GM18499 (cell line): Measurements from ENCODE around the gene PCSK5.
"Not testable (repeated sequence)": the region's sequence is repeated elsewhere in the genome, so short reads cannot be mapped to it uniquely, and the experiment has no call there.

Experiments used
- ATAC-seq: cut with Tn5 transposase; IDR thresholded peaks from one replicate; pipeline ENCODE4 v1.9.1; 2021; ENCODE audit warnings: moderate number of reproducible peaks; ENCODE audit not compliant: insufficient read depth, unreplicated experiment

Gene PCSK5

GRCh38 chr9:76289703-76290102, 399.2 kb downstream of the PCSK5 start:
- no peak for ATAC-seq

- ATAC-seq = no peak
These were observed 400.1 kb downstream of the PCSK5 start for GRCh38 chr9:76290555-76290954.

- no peak for ATAC-seq
These were observed 401.8 kb downstream of the PCSK5 start for GRCh38 chr9:76292246-76292645.

DNA sequence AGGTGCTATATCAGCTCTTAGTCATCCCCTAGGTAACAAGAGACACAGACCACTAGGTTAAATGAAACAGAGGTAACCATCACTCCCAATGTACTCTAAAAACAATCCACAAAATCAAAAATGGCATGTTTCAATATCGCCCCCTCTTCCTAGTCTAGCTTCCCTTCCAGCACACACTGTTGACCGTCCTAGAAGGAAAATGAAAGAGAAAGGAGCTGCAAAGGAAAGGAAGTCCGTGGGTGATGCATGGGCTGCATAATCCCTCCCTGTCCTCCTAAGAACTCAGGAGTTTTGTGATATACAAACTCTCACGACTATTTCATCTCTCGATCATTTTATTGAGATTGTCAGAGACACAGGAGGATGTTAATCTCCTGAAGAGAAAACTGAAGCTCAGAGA, 402.2 kb downstream of the PCSK5 start:
- no peak for ATAC-seq

DNA sequence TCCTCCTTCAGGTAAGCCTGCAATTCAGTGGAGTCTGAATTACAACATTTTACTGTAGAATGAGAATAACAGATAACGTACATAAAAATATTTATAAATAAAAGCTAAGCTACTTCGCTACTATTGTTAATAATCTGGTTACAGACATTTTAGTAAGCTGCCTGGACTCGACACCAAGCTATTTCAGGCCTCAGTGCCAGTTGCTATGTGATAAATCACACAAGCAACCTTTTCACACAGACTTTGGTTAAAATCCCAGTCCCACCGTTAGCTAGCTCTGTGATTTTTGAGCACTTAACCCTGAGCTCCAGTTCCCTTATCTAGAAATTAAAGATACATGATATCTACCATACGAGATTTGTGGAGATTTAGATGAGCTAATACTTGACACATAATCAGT, 403.8 kb downstream of the PCSK5 start:
- no peak for ATAC-seq

- ATAC-seq = no peak
These were observed 406.3 kb downstream of the PCSK5 start for GRCh38 chr9:76296561-76297310.

GRCh38 chr9:76297721-76298239, 407.3 kb downstream of the PCSK5 start:
- no peak for ATAC-seq

DNA sequence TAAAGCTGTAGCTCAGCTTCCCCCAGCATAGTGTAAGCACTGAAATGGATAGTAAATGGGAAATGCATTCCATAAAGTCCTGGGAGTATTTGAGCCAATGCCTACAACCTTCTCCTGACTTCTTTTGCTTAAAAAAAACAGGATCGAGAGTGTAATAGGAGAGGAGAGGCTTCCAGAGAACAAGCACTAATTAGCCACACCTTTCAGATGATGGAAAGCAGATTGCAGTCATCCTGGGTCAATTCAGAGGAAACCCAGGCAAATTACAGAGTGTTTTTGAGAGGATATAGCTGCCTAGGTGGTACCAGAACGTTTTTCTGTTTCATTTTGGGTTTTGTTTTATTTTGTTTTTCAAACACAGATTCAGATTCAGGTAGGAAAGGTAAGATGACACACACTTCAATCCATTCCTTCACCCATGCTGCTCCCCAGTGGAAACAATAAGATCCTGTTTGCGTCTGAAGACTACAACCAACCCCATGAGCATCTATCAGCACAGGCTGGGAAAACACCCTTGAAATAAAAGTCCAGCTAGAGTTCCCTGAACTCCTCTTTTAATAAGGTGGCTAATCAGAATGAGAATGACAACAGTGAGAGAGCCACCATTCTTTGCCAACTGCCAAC, 408.2 kb downstream of the PCSK5 start:
- no peak for ATAC-seq

GRCh38 chr9:76302543-76302942, 412.1 kb downstream of the PCSK5 start:
- ATAC-seq = no peak

DNA sequence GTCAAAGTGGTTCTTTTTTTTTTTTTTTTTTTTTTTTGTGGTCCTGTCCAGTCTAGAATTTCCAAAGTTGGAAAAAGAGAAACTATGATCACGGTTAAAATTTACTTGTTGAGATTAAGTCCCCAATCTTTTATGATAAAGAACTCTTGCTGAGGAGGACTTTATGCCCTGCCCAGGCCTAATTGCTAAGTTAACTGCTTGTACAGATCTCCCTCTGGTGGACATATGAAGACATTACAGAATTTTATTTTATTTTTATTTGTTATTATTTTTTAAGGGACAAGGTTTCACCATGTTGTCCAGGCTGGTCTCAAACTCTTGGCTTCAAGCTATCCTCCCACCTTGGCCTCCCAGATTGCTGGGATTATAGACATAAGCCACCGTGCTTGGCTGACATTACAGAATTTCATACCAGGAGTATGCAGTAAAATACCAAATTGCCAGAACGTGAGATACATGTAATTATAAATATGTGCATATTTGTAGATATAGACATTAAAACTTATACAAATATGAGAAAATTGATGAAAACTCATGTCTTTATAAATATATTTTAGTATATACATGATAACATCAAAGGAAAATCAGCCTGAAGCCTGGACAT, 412.6 kb downstream of the PCSK5 start:
- no peak for ATAC-seq

GRCh38 chr9:76307047-76307446, 416.6 kb downstream of the PCSK5 start:
- ATAC-seq = not testable (repeated sequence)

DNA sequence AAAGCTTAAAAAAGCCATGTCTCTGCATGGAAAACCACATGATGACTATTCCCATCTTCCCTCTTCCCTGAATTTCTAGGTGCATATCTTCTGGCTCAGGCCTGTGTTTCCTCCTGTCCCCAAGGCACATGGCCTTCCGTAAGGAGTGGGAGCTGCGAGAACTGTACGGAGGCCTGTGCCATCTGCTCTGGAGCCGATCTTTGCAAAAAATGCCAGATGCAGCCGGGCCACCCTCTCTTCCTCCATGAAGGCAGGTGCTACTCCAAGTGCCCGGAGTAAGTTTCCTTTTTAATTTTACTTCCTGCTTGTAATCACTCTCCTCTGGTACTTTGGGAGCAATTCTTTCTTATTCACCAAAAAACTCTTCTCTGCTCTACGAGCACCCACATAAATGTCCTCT, 420.1 kb downstream of the PCSK5 start:
- no peak for ATAC-seq

DNA sequence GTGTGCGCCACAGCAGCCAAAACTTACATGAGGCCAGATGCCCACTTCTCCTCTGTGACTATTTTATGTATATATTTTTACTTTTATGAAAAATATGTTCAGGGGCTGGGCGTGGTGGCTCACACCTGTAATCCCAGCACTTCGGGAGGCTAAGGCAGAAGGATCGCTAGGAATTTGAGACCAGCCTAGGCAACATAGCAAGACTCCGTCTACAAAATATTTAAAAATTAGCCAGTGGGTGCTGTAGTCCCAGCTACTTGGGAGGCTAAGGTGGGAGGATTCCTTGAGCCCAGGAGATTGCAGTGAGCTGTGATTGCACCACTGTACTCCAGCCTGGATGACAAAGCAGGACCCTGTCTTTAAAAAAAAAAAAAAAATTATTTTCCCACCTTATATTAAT, 420.5 kb downstream of the PCSK5 start:
- no peak for ATAC-seq

- no peak for ATAC-seq
These were observed 421.1 kb downstream of the PCSK5 start for GRCh38 chr9:76311537-76311936.

GRCh38 chr9:76313771-76314170, 423.3 kb downstream of the PCSK5 start:
- no peak for ATAC-seq

DNA sequence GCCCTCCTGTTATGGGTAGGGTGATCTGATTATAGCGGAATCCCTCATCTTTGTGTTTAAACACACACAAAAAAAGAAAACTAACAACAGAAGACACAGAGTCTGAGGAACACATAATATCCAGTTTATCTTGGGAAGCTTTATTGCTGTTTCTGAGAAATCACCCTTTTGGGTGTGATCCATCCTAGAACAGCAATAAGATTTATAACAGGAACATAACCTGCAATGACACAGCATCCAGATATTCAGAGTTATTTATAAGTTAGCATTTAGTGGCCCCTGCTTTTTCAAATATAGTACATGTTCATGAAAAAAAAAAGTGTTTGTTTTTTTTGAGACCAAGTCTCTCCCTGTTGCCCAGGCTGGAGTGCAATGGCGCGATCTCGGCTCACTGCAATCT, 423.8 kb downstream of the PCSK5 start:
- no peak for ATAC-seq

GRCh38 chr9:76316069-76316468, 425.6 kb downstream of the PCSK5 start:
- no peak for ATAC-seq

DNA sequence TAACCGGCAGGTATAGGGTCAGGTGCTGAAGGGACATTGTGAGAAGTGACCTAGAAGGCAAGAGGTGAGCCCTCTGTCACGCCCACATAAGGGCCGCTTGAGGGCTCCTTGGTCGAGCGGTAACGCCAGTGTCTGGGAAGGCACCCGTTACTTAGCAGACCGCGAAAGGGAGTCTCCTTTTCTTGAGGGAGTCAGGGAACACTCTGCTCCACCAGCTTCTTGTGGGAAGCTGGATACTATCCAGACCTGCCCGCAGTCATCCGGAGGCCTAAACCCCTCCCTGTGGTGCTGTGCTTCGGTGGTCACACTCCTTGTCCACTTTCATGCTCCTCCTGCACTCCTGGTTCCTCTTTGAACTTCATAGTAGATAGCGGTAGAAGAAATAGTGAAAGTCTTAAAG, 429.0 kb downstream of the PCSK5 start:
- ATAC-seq = not testable (repeated sequence)

GRCh38 chr9:76321195-76321828, 430.8 kb downstream of the PCSK5 start:
- ATAC-seq = no peak

DNA sequence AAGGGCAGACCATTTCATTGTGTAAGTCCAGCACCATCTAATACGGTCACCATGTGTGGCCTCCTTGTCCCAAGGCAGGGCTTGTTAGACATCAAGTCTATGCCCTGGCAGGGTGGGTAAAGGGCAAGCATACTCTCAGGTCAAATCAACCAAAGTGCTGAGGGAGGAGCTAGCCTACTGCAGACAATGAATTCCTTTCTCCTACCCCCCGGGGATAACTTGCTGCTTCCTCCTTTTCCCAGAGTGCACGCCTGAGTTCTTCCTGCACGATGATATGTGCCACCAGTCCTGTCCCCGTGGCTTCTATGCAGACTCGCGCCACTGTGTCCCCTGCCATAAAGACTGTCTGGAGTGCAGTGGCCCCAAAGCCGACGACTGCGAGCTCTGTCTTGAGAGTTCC, 432.3 kb downstream of the PCSK5 start:
- ATAC-seq = no peak

DNA sequence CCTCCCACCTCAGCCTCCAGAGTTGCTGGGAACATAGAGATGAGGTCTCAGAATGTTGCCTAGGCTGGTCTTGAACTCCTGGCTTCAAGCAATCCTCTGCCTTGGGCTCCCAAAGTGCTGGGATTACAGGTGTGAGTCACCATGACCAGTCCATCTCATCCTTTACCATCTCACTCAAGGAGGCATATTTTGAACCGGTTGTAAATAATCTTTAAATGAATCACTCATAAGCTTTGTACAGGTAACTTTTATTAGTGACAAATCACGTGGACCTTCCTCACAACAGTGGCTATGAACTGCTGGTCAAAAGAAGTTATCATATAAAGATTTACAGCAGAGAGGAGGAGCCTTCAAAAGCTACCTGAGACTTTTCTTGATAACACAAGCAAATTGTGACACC, 433.0 kb downstream of the PCSK5 start:
- ATAC-seq = no peak
